IPS-11a (cell line): ENCODE data around the gene UGGT1.

Experiments used
- H3K4me3 ChIP-seq: one replicate; pipeline ENCODE4 v1.5.1; 2013; ENCODE audit warnings: low read depth, low read length, control low read depth

The UGGT1 gene

DNA sequence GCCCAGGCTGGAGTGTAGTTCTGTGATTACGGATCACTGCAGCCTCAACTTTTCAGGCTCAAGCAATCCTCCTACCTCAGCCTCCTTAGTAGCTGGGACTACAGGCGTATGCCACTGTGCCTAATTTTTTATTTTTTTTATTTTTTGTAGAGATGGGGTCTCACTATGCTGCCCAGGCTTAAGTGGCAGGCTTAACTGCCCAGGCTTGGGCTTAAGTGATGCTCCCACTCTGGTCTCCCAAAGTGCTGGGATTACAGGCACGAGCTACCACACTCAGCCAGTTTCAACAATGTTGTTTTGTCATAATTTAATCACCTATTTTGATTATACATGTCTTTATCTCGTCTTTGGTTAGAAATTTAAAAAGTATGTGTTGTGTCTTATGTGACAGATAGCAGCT, 18.2 kb downstream of the UGGT1 start:
- no peak overlapping the region for H3K4me3 ChIP-seq

DNA sequence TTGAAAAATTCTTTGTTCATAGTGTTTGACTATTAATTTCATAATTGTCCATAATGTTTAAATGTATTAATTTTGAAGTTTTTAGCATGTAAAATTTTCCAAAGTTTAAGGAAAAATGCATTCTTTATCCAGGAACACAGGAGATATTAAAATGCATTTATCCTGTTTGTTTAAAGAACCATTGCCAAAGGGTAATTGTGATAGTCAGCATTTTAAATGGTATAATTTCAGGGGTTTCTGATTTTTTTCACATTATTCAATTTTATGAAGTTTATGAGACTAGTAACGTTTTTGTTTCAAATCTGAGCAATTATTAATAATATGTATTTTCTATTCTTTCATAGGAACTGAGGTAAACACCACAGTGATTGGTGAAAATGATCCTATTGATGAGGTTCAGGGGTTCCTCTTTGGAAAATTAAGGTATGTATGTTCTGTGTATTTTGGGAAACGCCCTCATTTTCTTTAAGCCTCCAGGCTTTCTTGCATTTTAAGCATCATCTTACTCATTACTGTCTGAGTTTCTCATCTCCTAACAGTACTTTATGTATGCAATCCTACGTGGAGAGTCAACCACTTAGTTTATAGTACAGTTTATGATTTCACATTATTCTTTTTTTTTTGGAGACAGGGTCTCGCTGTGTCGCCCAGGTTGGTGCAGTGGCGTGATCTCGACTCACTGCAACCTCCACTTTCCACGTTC, 25.1 kb downstream of the UGGT1 start:
- no peak overlapping the region for H3K4me3 ChIP-seq

DNA sequence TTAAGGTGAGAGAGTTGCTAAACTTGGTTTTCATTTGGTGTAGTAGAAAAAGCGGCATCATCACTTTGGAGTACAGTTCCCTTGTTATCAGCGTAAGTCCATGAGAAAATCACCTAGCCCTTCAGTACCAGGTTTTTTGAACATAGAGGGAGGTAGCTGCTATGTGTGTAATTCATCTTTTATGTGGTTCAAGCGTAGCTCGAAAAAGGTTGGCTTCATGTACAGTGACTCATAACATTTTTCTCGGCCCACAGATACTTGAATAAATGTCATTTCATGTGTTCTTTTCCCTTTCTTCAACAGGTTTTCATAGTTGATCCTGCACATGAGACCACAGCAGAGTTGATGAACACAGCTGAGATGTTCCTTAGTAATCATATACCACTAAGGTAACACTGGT, 43.6 kb downstream of the UGGT1 start:
- H3K4me3 ChIP-seq, result no peak overlapping the region

DNA sequence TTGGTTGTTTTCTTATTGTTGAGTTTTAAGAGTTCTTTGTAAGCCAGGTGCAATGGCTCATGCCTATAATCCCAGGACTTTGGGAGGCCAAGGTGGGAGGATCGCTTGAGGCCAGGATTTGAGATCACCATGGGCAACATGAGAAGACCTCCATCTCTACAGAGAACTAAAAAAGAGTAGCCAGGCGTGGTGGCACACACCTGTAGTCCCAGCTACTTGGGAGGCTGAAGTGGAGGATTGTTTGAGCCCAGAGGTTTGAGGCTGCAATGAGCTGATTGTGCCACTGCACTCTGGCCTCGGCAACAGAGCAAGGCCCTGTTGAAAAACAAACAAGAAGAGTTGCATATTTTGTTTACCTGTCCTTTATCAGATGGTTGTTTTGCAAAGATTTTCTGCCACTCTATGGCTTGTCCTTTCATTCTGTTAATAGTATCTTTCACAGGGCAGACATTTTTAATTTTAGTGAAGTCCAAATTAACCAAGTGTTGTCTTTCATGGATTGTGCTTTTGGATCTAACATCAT, 46.2 kb downstream of the UGGT1 start:
- no peak overlapping the region for H3K4me3 ChIP-seq

DNA sequence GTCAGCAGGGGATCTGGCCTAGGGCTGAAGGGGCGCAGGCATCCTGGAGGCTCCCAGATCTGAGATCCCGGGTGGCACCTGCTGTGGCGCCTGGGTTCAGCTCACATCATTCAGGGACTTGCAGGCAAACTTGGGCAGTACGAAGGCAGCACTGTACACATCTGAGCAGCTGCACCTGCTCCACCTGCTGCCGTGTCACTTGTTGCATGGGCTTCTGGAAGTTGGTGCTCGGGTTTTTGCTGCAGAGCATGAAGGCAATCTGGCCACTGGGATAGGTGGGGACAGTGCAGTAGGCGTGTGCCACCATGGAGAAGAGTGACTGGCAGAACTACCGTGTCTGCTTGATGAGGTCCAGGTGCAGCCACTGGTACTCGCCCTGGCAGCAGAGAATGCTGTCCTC, 48.6 kb downstream of the UGGT1 start:
- no peak overlapping the region for H3K4me3 ChIP-seq

DNA sequence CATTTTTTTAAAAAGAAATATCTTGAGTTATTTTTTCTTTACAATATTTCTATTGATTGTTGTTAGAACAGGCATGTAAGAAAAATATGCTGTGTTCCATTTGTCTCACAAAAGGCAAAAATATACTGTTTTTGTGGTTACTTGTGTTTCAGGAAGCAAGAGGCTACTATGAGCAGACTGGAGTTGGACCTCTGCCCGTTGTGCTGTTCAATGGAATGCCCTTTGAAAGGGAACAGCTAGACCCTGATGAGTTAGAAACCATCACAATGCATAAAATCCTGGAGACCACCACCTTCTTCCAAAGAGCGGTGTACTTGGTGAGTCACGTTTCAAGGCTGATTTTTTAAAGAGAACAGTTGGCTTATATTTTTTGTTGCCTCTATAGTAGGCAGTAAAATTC, 54.7 kb downstream of the UGGT1 start:
- H3K4me3 ChIP-seq, result no peak overlapping the region

DNA sequence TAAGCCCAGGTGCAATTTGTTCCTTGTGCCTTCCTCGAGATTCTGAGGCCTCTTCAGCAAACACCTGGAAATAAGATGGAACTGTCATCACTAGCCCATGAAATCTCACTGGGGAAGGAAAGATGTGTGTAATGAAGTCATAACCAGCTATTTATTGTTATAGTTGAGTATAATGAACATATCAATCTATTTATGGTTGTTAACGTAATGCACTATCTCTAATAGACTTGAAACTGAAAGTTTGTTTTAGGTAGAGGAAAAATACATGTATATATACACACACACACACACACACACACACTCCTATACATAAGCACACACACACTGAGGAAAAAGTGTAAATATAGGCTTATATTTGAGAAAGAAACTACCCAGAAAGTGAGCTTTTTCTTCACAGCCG, 62.8 kb downstream of the UGGT1 start:
- H3K4me3 ChIP-seq, result no peak overlapping the region

DNA sequence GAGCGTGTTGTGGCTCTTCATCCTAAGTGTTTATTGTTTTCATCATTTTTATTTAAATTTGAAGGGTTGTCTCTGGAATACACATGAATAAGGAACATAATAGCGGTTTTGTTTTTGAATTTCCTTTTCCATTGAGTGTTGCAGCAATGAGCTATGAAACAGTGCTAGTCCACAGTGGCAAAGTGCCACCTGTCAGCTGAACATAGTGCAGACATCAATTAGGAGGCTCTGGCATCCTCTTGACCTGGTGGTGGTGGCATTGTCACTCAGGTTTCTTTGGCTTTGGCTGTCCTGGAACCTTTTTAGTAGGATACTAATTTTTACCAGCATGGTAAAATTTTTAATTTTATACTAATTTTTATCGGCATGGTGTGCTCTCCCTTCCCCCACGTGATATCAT, 63.2 kb downstream of the UGGT1 start:
- H3K4me3 ChIP-seq, result no peak overlapping the region

DNA sequence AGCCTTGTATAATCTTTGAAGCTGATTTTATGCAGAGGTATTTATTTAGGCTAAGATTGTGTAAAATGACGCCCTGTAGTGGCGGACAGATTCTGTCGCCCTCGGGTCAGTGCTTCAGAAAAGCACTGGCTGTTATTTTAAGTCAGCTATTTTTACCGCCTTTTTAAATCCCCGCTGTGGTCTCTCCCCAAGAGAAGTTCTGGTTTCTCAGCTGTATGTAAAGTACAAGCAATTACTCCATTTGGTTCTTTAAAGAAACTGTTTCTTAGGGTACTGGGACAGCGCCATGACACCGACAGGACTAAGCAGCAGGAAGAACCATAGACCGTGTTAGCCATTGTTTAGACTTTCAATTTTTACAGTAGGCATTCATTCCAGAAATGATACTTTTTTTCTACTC, 65.0 kb downstream of the UGGT1 start:
- no peak overlapping the region for H3K4me3 ChIP-seq

DNA sequence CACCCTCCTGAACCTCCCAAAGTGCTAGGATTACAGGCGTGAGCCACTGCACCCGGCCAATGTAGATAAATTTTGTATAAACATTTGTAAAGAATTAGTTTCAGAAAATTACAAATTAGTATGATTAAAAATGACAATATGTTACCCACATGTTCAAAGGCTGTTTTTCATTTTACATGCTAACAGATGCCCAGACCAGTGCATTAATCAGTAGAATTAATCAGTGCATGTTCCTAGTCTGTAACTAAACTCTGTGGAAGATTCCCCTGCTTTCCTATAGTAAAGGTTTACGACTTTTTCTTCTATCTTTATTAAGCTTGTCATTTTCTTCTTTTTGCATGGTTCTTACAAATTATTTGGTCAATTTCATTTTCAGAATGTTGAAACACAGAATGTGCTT, 65.8 kb downstream of the UGGT1 start:
- no peak overlapping the region for H3K4me3 ChIP-seq

DNA sequence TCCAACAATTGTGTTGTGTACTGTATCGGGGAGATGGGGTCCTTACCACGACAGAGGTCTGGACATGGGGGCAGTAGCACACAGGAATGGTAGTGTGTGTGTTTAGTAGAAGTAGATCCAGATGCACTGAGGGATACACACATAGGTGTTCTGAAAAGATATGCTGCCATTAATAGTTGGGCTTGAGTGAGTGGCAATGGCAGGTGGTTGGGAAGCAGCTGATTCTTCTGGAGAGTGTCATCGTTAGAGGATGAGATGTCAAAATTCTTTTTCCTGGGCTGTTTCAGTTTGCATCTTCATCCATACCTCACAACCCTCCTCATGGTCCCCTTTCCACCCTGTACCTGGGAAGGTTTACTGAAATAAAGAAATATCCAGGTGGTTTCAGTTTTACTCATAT, 66.6 kb downstream of the UGGT1 start:
- H3K4me3 ChIP-seq, result no peak overlapping the region

DNA sequence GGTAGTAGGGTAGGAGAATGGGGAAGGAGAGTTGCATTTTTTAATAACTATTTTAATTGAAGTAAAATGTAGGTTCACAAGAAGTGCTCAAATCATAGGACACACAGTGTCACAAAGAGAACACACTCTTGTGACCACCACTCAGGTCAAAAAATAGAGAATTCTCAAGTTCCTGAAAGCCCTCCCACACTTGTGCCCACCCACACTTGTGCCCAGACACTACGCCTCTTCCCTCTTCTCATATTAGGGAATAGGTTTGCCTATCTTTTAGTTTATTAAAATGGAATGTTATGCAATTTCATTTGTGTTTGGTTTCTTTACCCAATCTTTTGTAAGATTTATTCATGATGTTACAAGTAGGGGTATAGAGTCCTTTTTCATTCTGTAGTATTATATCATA, 67.2 kb downstream of the UGGT1 start:
- no peak overlapping the region for H3K4me3 ChIP-seq

DNA sequence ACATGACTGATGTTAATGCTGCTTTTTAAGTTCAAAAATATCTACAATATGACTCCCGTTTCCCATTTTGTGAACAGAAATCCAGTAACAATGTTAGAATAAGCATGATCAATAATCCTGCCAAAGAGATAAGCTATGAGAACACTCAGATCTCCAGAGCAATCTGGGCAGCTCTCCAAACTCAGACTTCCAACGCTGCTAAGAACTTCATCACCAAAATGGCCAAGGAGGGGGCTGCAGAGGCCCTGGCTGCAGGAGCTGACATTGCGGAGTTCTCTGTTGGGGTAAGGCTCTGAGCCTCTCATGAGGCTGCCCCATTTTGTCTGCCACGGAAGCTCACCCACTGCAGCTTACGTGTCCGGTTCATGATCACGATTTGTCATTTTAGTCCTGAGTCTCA, 68.4 kb downstream of the UGGT1 start:
- no peak overlapping the region for H3K4me3 ChIP-seq

DNA sequence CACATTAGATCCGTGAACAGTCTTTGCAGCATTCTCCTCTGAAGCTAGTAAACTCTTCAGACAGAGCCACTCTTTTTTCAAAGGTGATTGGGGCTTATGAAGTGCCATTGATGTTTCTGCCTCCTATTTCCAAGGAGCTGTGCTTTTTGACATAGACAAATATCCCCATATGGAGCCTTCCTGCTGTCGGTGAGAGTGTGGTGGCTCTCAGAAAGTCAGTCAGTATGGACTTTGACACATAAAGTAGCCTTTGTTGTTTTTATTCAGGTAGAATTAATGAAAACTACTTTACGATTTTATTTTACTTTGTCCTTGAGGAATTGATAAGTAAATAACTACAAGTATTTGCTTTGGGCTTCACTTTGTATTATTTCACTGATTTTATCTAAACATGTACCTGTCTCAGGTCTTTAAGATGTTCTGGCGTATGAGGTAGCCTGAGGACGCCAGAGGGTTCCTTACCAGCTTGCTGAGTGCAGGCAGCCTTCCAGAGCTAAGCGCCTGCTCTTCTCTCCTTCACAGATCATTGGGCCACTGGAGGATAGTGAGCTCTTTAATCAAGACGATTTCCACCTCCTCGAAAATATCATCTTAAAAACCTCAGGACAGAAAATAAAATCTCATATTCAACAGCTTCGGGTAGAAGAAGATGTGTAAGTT, 69.7 kb downstream of the UGGT1 start:
- H3K4me3 ChIP-seq, result no peak overlapping the region

DNA sequence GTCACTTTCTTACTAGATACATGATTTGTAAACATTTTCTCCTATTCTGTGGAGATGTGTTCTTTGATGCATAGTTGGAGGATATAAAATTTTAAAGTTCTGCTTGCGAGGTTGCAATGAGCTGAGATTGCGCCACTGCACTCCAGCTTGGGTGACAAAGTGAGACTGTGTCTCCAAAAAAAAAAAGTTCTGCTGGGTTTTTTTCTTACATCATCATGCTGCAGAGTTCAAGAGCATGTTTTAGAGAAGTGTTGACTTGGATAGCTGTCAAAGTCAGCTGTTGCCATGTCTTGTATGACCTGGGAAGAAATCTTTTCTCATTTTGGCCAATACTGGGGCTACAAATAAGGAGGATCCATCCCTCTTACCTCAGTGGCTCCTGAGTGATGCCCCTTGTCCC, 71.3 kb downstream of the UGGT1 start:
- H3K4me3 ChIP-seq, result no peak overlapping the region

DNA sequence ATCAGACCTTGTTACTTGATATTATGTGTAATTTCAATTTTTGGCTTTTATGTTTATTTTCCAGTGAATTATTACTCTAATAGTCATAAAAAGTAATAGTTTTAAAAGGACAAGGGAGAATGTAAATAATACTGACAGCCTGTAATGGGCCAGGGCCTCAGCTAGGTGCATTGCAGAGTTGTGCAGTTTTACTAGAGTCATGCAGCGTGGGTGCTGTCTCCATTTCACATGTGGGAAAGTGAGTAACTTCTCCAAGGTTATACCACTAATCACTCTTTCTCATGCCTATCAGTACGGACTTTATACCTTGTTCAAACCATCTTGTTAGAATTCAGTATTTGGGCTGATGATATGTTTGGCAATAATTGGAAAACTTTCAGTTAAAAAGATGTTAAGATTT, 73.3 kb downstream of the UGGT1 start:
- H3K4me3 ChIP-seq, result no peak overlapping the region

DNA sequence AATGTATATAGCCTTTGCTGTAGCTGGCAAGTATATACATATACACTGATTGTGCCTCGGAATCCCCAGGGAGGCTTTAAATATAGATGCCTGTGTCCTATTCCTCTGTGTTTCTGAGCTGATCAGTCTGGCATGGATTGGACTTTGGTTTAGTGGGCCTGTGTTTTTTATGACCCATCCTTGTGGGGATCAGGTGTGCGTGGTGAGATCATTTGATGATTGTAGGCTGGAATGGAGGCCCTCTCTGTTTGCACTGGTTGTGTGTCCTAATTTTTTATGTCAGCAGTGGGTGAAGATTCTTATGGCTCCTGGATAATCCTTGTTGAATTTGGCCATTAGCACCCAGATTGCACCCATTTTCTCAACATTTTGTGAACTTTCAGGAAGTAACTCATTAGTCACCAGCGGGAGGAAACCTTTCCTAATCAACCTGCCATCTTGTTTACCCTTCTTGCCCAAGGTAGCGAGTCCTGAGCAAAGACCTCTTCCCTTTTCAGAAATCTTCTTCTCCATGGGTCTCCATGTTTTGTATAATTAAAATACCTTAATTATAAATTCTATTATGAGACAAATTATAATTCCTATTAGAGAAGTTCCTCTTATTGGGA, 75.8 kb downstream of the UGGT1 start:
- H3K4me3 ChIP-seq, result no peak overlapping the region

DNA sequence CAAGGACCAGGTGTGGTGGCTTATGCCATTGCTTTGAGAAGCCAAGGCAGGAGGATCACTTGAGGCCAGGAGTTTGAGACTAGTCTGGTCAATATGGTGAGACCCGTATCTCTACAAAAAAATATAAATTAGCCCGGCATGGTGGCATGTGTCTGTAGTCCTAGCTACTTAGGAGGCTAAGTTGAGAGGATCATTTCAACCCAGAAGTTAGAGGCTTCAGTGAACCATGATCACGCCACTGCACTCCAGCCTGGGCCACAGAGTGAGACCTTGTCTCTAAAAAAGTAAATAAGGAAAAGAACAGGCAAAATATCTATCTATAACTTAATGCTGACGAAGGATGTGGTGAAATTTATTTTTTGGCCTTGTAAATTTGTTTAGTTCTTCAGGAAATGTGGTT, 78.1 kb downstream of the UGGT1 start:
- no peak overlapping the region for H3K4me3 ChIP-seq

DNA sequence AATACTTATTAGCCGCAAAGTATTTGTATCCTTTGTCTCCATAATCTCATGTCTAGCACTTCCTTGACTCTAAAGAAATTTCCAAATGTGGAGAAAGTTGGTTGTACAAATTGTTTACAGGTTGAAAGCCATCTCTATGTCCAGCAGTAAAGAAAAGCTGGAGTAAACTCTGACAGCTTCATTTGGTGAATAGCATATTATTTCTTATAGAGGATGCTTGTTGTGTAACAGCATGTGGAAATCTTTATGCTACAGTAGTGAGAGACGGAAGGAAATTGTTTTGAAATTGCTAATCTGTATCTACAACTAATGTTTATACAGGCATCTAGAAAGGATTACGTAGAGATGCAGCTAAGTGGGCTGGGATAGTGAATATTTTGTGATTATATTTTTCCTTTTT, 78.5 kb downstream of the UGGT1 start:
- no peak overlapping the region for H3K4me3 ChIP-seq

DNA sequence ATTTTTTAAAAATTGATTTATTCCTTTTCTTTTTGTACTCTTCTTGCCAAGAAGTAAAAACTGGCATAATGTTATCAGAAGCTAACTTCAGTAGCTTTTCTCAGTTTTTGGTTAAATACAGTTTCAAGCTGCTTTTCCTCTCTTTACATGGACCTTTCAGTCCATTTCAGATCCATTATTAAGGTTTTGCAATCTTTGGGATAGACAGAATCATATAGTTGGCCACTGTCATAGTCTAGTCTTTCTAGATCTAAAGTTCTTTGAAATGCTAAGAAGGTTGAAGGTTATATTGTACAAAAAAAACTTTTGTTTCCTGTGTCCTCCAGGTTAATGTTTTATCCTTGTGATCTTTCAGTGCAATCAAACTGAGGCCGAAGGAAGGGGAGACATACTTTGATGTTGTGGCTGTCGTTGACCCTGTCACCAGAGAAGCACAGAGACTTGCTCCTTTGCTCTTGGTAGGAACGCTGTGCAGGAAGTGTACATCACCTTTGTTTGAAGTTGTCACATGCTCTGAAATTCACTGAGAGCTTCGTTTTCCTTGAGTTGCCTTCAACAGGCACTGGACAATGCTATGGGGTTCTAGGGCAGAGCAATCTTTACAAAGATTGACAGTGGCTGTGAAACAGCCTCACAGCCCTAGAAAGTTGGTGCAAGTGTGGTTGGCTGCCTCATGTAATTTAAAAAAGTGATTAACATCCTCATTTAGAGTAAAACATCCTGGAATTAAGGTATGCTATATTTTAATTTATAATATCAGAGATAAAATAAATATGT, 79.1 kb downstream of the UGGT1 start:
- no peak overlapping the region for H3K4me3 ChIP-seq

DNA sequence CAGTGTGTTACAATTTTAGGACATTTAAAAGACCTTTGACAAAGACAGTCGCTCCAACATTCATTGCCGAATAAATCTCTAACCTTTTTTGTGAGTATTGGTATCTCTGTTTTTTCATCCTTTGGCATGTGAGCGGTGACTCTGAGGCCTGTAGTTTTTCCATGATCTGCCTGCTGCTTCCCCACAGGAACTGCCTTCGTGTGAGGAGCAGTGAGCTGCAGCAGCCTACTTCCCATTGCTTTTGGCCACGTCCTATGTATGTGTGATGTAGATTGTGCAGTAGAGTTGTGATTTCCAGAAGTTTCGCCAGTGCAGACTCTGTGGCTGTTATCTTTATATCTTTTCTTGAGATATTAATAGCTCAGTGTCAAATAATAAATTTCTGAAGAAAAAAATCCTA, 79.8 kb downstream of the UGGT1 start:
- H3K4me3 ChIP-seq, result no peak overlapping the region

DNA sequence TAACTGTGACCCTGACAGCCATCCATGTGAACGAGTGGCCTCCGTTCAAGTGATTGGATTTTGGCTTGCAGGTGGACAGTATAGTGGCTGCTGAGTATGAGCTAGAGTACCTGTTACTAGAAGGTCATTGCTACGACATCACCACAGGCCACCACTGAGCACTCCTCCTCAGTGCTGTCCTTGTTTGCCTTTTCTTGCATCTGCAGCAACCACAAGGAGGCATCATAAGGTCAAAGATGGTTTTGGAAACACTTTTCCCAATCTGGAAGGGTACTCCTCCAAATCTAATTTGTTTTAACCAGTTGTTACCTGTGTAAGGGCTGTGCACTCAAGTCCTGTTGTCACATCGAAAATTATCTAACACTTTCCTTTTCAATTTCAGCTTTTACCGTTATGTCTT, 81.2 kb downstream of the UGGT1 start:
- H3K4me3 ChIP-seq, result no peak overlapping the region
